Uterus (tissue), 2 donors: ENCODE data around the gene BAG3.

Experiments used
- CTCF ChIP-seq, 4 experiments: fragments of 200-600 bp in 2 of 4; fragments of 450-650 bp in 2 of 4; sonication (generic) in 2 of 4; IDR thresholded peaks; one replicate each; pipeline ENCODE4 v1.5.1; 2016 to 2019; ENCODE audit warnings: antibody characterized with exemption in 4 of 4, mild to moderate bottlenecking in 2 of 4, moderate library complexity in 1 of 4
- POLR2A ChIP-seq, 2 donors: fragments of 450-650 bp; IDR thresholded peaks; one replicate each; pipeline ENCODE4 v1.6.1; 2016; ENCODE audit warnings: antibody characterized with exemption in 2 of 2, mild to moderate bottlenecking in 1 of 2, moderate library complexity in 1 of 2

GRCh38 chr10:119688033-119688508 is 36.9 kb downstream of the BAG3 start:
- TF ChIP-seq CTCF (IDR thresholded peaks at IDR 0.05) (no peak), POLR2A (IDR thresholded peaks at IDR 0.05) (no peak)
